MCF 10A (cell line): ENCODE results near the gene POLR1A. TPM values are rescaled to one million over a fixed set of nuclear protein-coding genes. Genes with fewer than 3 reads are reported as not detected.
"Not testable (repeated sequence)": the region's sequence is repeated elsewhere in the genome, so short reads cannot be mapped to it uniquely, and the experiment has no call there.

ENCODE experiments used
- BruUV-seq: library from RNA; stranded (reverse); fragments of 400-500 nt; replicated peaks from 2 replicates; lab custom pipeline; 2021; lab: Mats Ljungman, UMichigan
- CTCF ChIA-PET: fragments of 300-600 bp; sonication (Branson Sonifier 250); formaldehyde crosslinking; extraction: SDS; loops from one replicate; lab custom pipeline; 2021; ENCODE audit warnings: antibody characterized with exemption, inconsistent platforms; lab: Yijun Ruan, JAX
- POLR2A ChIA-PET: fragments of 300-600, 350-650 bp; sonication (Branson Sonifier 250); formaldehyde crosslinking; extraction: SDS; loops from one replicate; lab custom pipeline; 2020; ENCODE audit warnings: antibody characterized with exemption, inconsistent platforms; lab: Yijun Ruan, JAX
- DNase-seq: peaks from one replicate; pipeline ENCODE4 v3.0.0-alpha.2; 2018; ENCODE audit not compliant: unreplicated experiment
- H3K27ac Mint-ChIP-seq: one replicate; pipeline ENCODE4 v1.8.0; 2022; ENCODE audit warnings: mild to moderate bottlenecking, low read depth, mixed read lengths; ENCODE audit not compliant: unreplicated experiment
- H3K27me3 Mint-ChIP-seq: one replicate; pipeline ENCODE4 v1.8.0; 2022; ENCODE audit warnings: mixed read lengths; ENCODE audit not compliant: insufficient read depth, unreplicated experiment
- H3K36me3 Mint-ChIP-seq: one replicate; pipeline ENCODE4 v1.8.0; 2022; ENCODE audit warnings: mild to moderate bottlenecking, moderate library complexity, mixed read lengths; ENCODE audit not compliant: insufficient read depth, unreplicated experiment
- H3K4me1 Mint-ChIP-seq: one replicate; pipeline ENCODE4 v1.8.0; 2022; ENCODE audit warnings: mixed read lengths; ENCODE audit not compliant: insufficient read depth, unreplicated experiment
- H3K4me3 Mint-ChIP-seq: one replicate; pipeline ENCODE4 v1.8.0; 2022; ENCODE audit warnings: mild to moderate bottlenecking, moderate library complexity, mixed read lengths; ENCODE audit not compliant: unreplicated experiment
- H3K9me3 Mint-ChIP-seq: one replicate; pipeline ENCODE4 v1.8.0; 2022; ENCODE audit warnings: mixed read lengths; ENCODE audit not compliant: unreplicated experiment
- CTCF ChIP-seq: fragments of 200-600 bp; IDR thresholded peaks from one replicate; pipeline ENCODE4 v1.8.0; 2022; ENCODE audit warnings: antibody characterized with exemption, mild to moderate bottlenecking; ENCODE audit not compliant: unreplicated experiment
- intact Hi-C: fragments of 100-400 bp; cut with micrococcal nuclease; formaldehyde crosslinking; loops from 2 replicates; pipeline ENCODE4 v1.14.1; 2022
- total RNA-seq: library from RNA; stranded (reverse); gene quantifications from 2 replicates; pipeline ENCODE4 v1.2.3, GENCODE V29; 2022

The POLR1A gene
- total RNA-seq, 1 experiment from 2014 or later: 52.7 TPM

- peaks cover 7% of the 10 kb centered on the region for H3K36me3 Mint-ChIP-seq
- POLR2A ChIA-PET: no interaction called here
- BruUV-seq: no TSS peak
- no peaks in the 10 kb centered on the region for H3K9me3 Mint-ChIP-seq
- H3K4me1 Mint-ChIP-seq: peaks cover 6% of the 10 kb centered on the region
- no peaks in the 10 kb centered on the region for H3K27me3 Mint-ChIP-seq
- TF ChIP-seq CTCF: no peak
- CTCF ChIA-PET: interaction anchor here (0.6 to 3.7 kb wide), 2 partner anchors 107 to 172 kb away, joined by 3 to 15 read pairs; partner anchors contain the start of gene ST3GAL5
- no peak for DNase-seq
- H3K4me3 Mint-ChIP-seq: no peak overlapping the region
- intact Hi-C loops: no loop called here
- no peak overlapping the region for H3K27ac Mint-ChIP-seq
Measured at GRCh38 chr2:85995648-85996529, 109.8 kb downstream of the POLR1A start.

- Mint-ChIP-seq H3K4me1 (peaks cover 2% of the 10 kb centered on the region), H3K27ac (no peak overlapping the region), H3K9me3 (no peaks in the 10 kb centered on the region), H3K4me3 (no peak overlapping the region), H3K36me3 (peaks cover 7% of the 10 kb centered on the region), H3K27me3 (no peaks in the 10 kb centered on the region)
- CTCF ChIA-PET: interaction anchor here (3.7 kb wide), 1 partner anchor 106 kb away, joined by 15 read pairs; the partner anchor contains the start of gene ST3GAL5
- no peak for TF ChIP-seq CTCF
- BruUV-seq: no TSS peak
- POLR2A ChIA-PET: interaction anchor here (1.0 kb wide), 1 partner anchor 19 kb away, joined by 3 read pairs; no protein-coding TSS in a partner anchor
- DNase-seq: no peak
- intact Hi-C loops: no loop called here
Measured at GRCh38 chr2:85994897-85995647, 110.6 kb downstream of the POLR1A start.

- Mint-ChIP-seq H3K27ac (no peak overlapping the region), H3K27me3 (no peaks in the 10 kb centered on the region), H3K9me3 (no peaks in the 10 kb centered on the region), H3K4me3 (no peak overlapping the region), H3K4me1 (no peaks in the 10 kb centered on the region), H3K36me3 (peaks cover 7% of the 10 kb centered on the region)
- no peak for DNase-seq
- intact Hi-C loops: no loop called here
- ChIA-PET POLR2A (interaction anchor here (1.0 kb wide), 1 partner anchor 18 kb away, joined by 3 read pairs; no protein-coding TSS in a partner anchor), CTCF (interaction anchor here (0.7 to 3.7 kb wide), 2 partner anchors 11 to 106 kb away, joined by 4 to 15 read pairs; partner anchors contain the start of gene ST3GAL5)
- TF ChIP-seq CTCF: no peak
- BruUV-seq: no TSS peak
Measured at GRCh38 chr2:85994421-85994777, 111.3 kb downstream of the POLR1A start.

- Mint-ChIP-seq H3K27me3 (no peaks in the 10 kb centered on the region), H3K4me3 (no peak overlapping the region), H3K9me3 (no peaks in the 10 kb centered on the region), H3K36me3 (peaks cover 7% of the 10 kb centered on the region), H3K27ac (no peak overlapping the region), H3K4me1 (peaks cover 13% of the 10 kb centered on the region)
- BruUV-seq: no TSS peak
- POLR2A ChIA-PET: no interaction called here
- intact Hi-C loops: no loop called here
- TF ChIP-seq CTCF: no peak
- DNase-seq: no peak
- CTCF ChIA-PET: no interaction called here
Measured at GRCh38 chr2:85992611-85993010, 113.1 kb downstream of the POLR1A start.

- H3K9me3 Mint-ChIP-seq, H3K4me3 Mint-ChIP-seq, DNase-seq, CTCF ChIA-PET, BruUV-seq, H3K36me3 Mint-ChIP-seq, H3K27ac Mint-ChIP-seq, H3K27me3 Mint-ChIP-seq, POLR2A ChIA-PET, intact Hi-C loops: not testable (repeated sequence)
- H3K4me1 Mint-ChIP-seq: peaks cover 14% of the 10 kb centered on the region
Measured at GRCh38 chr2:85992053-85992452, 113.6 kb downstream of the POLR1A start.
